ENCODE results near the gene INSRR. TPM values are rescaled to one million over a fixed set of nuclear protein-coding genes. Genes with fewer than 3 reads are reported as not detected.

INSRR gene
- total RNA-seq, 4 donors from 2014 or later: under 0.01 TPM; not detected in 3

DNA sequence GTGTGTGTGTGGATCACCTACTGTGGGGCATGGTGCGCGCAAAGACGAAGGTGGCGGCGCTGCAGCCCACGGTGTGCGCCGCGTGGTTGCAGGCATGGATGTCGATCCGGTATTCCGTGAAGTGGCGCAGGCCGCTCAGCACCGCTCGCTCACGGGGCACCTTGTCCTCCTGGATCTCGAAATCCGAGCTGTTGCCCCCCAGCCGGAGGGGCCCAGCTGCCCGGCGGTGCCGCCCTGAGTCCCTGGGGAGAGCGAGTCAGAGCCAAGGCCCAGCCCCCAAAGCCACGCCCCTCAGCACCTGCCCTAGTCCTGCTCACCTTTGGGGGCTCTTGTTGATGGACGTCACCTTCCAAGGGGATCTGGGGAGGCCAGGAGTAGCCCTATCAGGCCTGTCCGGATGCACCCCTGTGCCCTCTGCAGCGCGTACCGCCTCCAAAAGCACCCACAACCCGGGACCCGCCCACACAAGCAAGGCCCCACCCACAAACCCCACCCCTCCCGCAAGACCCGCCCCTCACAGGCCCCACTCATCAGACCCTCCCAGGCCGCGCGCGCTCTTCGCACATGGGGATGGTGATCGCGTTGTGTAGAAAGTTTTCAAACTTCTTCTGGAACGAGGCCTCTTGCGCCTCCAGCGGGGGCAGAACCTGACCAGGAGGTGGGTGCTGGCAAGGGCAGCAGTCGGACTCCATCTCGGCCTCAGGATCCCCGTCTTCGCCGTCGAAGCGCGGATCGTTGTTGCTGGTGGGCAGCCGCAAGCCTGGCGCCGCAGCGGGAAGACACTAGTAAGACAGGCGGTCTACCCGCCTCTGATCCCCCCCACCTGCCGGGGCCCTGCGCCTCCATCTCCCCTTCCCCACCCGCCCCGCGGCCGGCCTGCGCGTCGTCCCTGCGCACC is 13.6 kb downstream of the INSRR start:
- H3K27me3 ChIP-seq: peaks cover 98% of the 10 kb centered on the region
- H3K36me3 ChIP-seq: no peaks in the 10 kb centered on the region
- TF ChIP-seq POLR2A (IDR thresholded peaks at IDR 0.05) (no peak), EP300 (IDR thresholded peaks at IDR 0.05) (no peak), POLR2AphosphoS5 (IDR thresholded peaks at IDR 0.05) (no peak)
- TF ChIP-seq, protein P1, sequence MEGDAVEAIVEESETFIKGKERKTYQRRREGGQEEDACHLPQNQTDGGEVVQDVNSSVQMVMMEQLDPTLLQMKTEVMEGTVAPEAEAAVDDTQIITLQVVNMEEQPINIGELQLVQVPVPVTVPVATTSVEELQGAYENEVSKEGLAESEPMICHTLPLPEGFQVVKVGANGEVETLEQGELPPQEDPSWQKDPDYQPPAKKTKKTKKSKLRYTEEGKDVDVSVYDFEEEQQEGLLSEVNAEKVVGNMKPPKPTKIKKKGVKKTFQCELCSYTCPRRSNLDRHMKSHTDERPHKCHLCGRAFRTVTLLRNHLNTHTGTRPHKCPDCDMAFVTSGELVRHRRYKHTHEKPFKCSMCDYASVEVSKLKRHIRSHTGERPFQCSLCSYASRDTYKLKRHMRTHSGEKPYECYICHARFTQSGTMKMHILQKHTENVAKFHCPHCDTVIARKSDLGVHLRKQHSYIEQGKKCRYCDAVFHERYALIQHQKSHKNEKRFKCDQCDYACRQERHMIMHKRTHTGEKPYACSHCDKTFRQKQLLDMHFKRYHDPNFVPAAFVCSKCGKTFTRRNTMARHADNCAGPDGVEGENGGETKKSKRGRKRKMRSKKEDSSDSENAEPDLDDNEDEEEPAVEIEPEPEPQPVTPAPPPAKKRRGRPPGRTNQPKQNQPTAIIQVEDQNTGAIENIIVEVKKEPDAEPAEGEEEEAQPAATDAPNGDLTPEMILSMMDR (IDR thresholded peaks at IDR 0.05): no peak
- no peak for ATAC-seq
- no peaks in the 10 kb centered on the region for H3K9me3 ChIP-seq
- H3K4me3 ChIP-seq: no peak overlapping the region
- 12% methylated on average over 8 of the region's 69 CpGs; no CpG with 5 or more reads in 1 of the 2 donors for WGBS, 2 donors (ENCODE audit: low coverage in 1 of 2)
- no peak overlapping the region for H3K27ac ChIP-seq
- H3K4me1 ChIP-seq: peaks cover 0 to 23% (median 0%) of the 10 kb centered on the region in 3 donors

DNA sequence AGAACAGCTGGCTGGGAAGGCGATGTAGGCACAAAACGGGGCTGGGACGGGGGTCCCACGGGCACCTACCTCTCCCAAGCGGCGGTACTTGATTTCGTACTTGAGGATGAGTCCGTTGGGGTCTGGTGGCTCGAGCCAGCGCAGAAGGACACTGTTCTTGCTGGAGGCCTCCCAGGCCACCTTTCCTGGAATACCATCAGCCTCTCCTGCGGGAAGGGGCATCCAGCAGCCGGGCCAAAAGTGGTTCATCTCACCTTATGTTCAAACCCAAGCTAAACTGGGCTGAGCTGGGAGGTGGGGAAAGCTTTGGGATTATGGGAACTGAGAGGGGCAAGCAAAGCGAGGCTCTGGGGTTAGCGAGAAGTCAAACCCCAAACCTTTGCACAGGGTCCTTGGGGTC is 14.3 kb downstream of the INSRR start:
- Histone ChIP-seq H3K27me3 (peaks cover 98% of the 10 kb centered on the region), H3K9me3 (no peaks in the 10 kb centered on the region), H3K4me1 (peaks cover 0 to 23% (median 0%) of the 10 kb centered on the region in 3 donors), H3K36me3 (no peaks in the 10 kb centered on the region), H3K27ac (no peak overlapping the region), H3K4me3 (no peak overlapping the region)
- ATAC-seq: no peak
- TF ChIP-seq EP300 (IDR thresholded peaks at IDR 0.05) (no peak), POLR2AphosphoS5 (IDR thresholded peaks at IDR 0.05) (no peak), POLR2A (IDR thresholded peaks at IDR 0.05) (no peak)
- TF ChIP-seq, protein P1 (IDR thresholded peaks at IDR 0.05): no peak
- WGBS, 2 donors (ENCODE audit: low coverage in 1 of 2): 50% methylated on average over 2 of the region's 14 CpGs; no CpG with 5 or more reads in 1 of the 2 donors

DNA sequence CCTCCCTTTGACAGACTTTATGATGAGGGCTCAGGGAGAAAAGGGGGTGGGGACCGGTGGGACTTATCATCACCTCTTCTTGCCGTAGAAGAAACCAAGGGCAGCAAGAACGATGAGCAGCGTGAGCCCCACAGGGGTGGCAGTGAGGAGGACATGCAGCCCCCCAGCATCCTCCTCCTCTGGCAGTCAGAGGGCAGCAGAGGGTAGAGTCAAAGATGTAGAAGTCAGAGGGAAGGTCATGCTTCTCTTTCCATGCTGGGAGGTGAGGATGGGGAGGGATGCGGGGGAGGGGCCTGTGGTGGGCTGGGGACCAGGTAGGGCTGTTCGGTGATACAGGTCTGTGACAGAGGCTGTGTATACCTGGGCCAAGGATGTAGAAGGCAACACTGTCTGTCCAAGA is 14.8 kb downstream of the INSRR start:
- Histone ChIP-seq H3K27me3 (peaks cover 98% of the 10 kb centered on the region), H3K9me3 (no peaks in the 10 kb centered on the region), H3K4me3 (no peak overlapping the region), H3K4me1 (peaks cover 0 to 23% (median 0%) of the 10 kb centered on the region in 3 donors), H3K36me3 (no peaks in the 10 kb centered on the region), H3K27ac (no peak overlapping the region)
- 33% methylated on average over 4 of the region's 6 CpGs; no CpG with 5 or more reads in 1 of the 2 donors for WGBS, 2 donors (ENCODE audit: low coverage in 1 of 2)
- no peak for ATAC-seq
- TF ChIP-seq, protein P1 (IDR thresholded peaks at IDR 0.05): no peak
- TF ChIP-seq POLR2A (IDR thresholded peaks at IDR 0.05): no peak
- no peak for TF ChIP-seq POLR2AphosphoS5 (IDR thresholded peaks at IDR 0.05)
- no peak for TF ChIP-seq EP300 (IDR thresholded peaks at IDR 0.05)

DNA sequence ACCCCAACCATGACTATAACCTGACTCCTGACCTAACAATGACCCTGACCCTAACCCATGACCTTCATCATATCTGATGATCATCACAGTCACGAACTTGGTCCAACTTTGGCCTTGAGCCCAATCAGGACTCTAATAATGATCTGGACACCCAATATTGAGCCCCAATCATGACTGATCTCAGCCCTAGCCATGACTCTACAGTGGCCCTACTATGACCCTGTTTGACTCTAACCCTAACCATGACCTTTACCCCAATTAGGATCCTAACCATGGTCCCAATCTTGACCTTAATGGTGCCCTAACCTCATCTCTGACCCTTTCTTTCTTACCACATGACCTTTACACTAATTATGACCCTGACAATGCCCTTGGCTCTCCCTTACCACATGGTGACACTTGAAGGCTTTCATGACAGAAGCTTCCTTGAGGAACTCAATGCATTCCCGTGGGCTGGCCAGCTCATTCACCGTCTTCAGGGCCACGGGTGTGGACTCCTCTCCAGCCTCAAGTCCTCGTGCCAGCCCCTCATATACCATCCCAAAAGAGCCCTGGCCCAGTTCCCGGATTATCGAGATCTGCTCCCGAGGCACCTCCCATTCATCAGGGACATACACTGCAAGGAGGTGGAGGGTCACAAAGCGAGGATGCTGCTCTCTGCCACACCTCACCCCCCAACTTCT is 16.2 kb downstream of the INSRR start:
- no peak overlapping the region for H3K27ac ChIP-seq
- ATAC-seq: no peak
- TF ChIP-seq, protein P1 (IDR thresholded peaks at IDR 0.05): no peak
- TF ChIP-seq POLR2AphosphoS5 (IDR thresholded peaks at IDR 0.05) (no peak), EP300 (IDR thresholded peaks at IDR 0.05) (no peak), POLR2A (IDR thresholded peaks at IDR 0.05) (no peak)
- peaks cover 98% of the 10 kb centered on the region for H3K27me3 ChIP-seq
- WGBS, 2 donors (ENCODE audit: low coverage in 1 of 2): 90% methylated on average over 7 of the region's 9 CpGs; no CpG with 5 or more reads in 1 of the 2 donors
- H3K4me1 ChIP-seq: peaks cover 0 to 15% (median 0%) of the 10 kb centered on the region in 3 donors
- H3K9me3 ChIP-seq: no peaks in the 10 kb centered on the region
- H3K36me3 ChIP-seq: no peaks in the 10 kb centered on the region
- H3K4me3 ChIP-seq: no peak overlapping the region

All from gastroesophageal sphincter (tissue), 4 donors.